22Rv1 (cell line): Measurements from ENCODE around the gene MAML3.

Source experiments
- H3K27ac ChIP-seq: fragments of 450-650 bp; 2 replicates; pipeline ENCODE4 v1.5.1; 2017
- ZFX ChIP-seq: fragments of 450-650 bp; IDR thresholded peaks from 2 replicates; pipeline ENCODE4 v1.6.1; 2017; ENCODE audit warnings: antibody characterized with exemption, borderline replicate concordance
- TF ChIP-seq, protein P1 (sequence below): fragments of 450-650 bp; IDR thresholded peaks from 2 replicates; pipeline ENCODE4 v1.5.1; 2017; ENCODE audit warnings: mild to moderate bottlenecking

The MAML3 gene

DNA sequence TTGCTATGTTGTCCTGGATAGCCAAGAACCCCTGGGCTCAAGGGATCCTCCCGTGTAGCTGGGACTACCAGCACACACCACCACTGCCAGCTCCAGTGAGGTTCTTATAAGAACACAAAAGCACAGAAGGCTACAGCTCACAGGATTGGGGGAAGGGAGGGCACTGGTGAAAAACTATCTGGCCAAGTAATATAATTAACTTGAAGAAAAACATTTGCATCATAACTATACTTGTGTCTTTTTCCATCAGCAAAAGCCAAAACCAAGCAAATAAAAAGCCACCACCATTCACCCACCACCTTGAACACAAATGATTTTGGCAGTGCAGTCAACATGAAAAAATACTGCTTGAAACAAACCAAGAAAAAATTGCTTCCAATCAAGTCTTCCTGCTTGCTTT is 188.2 kb downstream of the MAML3 start:
- no peak overlapping the region for H3K27ac ChIP-seq
- TF ChIP-seq ZFX: no peak
- TF ChIP-seq, protein P1, sequence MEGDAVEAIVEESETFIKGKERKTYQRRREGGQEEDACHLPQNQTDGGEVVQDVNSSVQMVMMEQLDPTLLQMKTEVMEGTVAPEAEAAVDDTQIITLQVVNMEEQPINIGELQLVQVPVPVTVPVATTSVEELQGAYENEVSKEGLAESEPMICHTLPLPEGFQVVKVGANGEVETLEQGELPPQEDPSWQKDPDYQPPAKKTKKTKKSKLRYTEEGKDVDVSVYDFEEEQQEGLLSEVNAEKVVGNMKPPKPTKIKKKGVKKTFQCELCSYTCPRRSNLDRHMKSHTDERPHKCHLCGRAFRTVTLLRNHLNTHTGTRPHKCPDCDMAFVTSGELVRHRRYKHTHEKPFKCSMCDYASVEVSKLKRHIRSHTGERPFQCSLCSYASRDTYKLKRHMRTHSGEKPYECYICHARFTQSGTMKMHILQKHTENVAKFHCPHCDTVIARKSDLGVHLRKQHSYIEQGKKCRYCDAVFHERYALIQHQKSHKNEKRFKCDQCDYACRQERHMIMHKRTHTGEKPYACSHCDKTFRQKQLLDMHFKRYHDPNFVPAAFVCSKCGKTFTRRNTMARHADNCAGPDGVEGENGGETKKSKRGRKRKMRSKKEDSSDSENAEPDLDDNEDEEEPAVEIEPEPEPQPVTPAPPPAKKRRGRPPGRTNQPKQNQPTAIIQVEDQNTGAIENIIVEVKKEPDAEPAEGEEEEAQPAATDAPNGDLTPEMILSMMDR: no peak

DNA sequence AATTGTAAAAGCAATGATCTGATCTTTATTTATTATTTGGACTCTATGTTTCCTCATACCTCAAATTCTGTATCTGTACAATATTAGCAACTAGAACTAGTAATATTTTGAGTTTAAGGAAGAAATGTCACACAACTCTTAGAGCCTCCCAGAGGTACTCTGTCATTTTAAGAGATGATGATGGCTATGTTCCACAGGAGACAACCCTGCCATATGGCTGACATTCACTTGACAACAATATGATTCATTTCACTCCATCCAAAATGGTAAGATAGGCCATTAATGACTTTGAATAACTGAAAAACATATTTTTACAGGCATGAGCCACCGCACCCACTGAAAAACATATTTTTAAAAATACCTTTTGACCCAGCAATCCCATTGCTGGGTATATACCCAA is 190.3 kb downstream of the MAML3 start:
- no peak overlapping the region for H3K27ac ChIP-seq
- TF ChIP-seq, protein P1: no peak

DNA sequence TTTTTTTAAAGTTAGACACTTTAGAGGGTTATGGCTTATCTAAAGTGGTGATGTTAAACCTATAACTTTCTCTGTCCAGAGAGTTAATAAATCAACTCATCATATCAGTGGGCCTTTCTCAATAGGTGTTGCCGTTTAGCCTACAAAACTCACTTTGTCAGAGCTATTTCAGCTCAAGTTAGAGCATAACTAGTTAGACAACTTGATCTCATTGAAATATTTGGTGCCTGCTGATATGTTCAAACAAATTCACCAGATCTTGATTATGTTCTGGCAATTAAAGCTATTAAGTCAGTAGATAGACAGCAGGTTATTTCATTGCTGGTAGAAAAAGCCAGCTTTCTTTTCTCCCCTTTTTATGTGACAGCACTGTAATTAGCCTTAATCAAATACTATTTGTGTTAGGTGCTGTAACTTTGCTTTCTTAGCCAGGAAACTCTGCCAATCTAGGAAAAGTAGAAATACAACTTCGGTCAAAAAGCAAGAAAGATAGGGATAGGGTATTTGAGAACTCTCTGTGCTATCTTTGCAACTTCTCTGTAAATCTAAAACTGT is 191.8 kb downstream of the MAML3 start:
- TF ChIP-seq ZFX: no peak
- TF ChIP-seq, protein P1: no peak
- H3K27ac ChIP-seq: no peak overlapping the region

DNA sequence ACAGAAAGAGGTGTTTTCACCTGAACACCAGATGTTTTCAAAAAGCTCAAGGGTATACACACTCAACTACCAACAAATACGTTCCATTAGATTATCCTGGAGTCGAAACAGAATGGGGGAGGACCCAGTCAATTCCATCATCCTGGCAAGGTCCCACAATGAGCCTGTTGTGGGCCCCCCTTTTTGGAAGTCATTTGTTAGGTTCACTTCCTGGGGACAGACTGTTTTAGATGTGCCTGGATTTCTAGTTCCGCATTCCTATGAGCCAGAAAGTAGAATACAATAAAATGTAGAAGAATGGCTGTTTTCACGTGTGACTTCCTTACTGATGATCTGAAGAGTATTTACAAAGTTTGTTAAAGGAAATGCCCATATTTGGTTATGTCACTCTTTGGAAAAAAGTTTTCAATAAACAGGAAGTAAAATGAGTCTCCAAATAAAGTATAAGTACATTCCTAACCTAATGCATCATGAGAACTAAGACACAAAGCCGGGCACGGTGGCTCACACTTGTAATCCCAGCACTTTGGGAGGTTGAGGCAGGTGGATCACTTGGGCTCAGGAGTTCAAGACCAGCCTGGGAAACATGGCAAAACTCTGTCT is 192.5 kb downstream of the MAML3 start:
- H3K27ac ChIP-seq: no peak overlapping the region
- TF ChIP-seq ZFX: no peak
- TF ChIP-seq, protein P1: no peak

DNA sequence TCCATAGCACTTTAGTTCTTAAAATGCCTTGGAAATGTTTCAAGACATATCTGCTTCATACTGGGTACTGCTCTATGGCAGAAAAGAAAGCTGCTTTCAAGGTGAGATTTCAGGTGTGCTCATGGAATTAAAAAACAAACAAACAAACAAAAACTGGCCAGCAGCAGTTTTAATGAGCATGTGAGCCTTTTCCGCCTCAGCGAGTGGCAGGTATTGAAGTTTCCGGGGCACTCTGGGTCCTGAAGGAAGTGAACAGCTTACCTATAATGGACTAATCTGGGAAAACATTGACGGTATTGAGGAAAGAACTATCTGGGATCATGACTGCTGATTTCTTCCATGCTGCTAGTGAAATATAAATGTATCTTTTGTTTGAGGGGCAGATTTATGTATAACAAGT is 194.6 kb downstream of the MAML3 start:
- TF ChIP-seq, protein P1: no peak
- no peak for TF ChIP-seq ZFX
- no peak overlapping the region for H3K27ac ChIP-seq

DNA sequence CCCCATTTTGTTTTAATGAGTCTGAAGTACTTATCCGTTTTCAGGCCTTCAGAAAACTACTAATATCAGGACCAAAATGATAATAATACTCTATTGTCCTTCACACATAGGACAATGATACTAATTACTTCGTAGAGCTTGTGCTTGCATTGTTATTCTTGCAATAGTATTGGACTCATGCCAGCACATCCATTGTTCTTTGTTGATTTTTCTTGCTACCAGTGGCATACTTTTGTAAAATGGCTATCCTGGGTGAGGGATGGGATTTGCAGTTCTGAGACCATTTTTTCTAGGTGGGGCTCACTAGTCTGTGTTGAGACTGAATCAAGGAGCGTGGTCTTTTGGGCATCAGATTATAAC is 195.3 kb downstream of the MAML3 start:
- TF ChIP-seq, protein P1: no peak
- TF ChIP-seq ZFX: no peak

DNA sequence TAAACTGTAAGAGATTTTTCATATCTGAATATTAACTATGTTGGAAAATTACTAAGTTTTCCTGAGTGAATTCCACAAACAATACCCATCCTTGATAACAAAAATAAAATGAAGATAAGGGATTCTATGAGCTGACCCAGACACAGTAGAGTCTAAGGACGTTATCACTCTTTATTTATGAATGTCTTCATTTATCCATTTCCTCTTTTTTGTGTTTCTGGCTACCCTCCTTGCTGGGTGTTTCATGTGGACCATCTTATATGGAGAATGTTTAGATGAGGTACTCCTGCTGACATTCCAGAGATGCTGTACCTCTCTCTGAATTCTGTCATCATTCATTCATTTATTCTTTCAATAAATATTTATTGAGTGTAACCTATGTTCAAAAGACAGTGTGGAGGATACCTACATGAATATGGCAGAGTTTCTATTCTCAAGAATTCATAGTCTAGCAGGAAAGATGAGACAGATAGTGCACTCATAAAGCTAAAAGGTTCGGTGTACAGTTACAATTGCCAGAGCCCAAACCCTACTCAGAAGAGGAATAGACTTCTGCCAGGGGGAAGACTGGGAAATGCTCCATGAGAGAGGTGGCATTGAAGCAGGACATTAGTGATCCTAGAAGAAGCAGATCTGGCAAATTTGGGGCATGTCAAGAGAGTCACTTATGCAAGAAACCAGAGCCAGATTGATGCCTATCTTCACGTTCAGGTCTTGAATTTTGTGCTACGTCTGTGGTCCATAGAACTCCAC is 195.8 kb downstream of the MAML3 start:
- H3K27ac ChIP-seq: no peak overlapping the region
- TF ChIP-seq, protein P1: no peak
- no peak for TF ChIP-seq ZFX

More for the DNA sequence above, 195.3 kb downstream of the MAML3 start:
- no peak overlapping the region for H3K27ac ChIP-seq
